Measurements from ENCODE around the gene GALT. TPM values are rescaled to one million over a fixed set of nuclear protein-coding genes. Genes with fewer than 3 reads are reported as not detected.

GALT gene
- total and polyA plus RNA-seq, 2 of the 13 experiments (the other 11 are each of a cell fraction or from before 2014, with no cell fraction given), result 40.4 to 46.3 TPM

- TF ChIP-seq ZNF281 (CRISPR knock-in tag; IDR thresholded peaks at IDR 0.05; ENCODE audit: borderline replicate concordance) (0 out of 2 replicates have a peak, but pooled peaks have one; percentile 23), FOSL1 (CRISPR knock-in tag; IDR thresholded peaks at IDR 0.05; ENCODE audit: borderline replicate concordance) (no peak), GFI1 (CRISPR knock-in tag; IDR thresholded peaks at IDR 0.05; ENCODE audit: borderline replicate concordance) (no peak), ZFP36 (IDR thresholded peaks at IDR 0.05; ENCODE audit: borderline replicate concordance, low read depth, low read length, partially characterized antibody) (no peak), ERF (CRISPR knock-in tag; IDR thresholded peaks at IDR 0.05) (peak; percentile 78), ZNF703 (CRISPR knock-in tag; IDR thresholded peaks at IDR 0.05; ENCODE audit: borderline replicate concordance) (no peak), ELF1 (CRISPR knock-in tag; IDR thresholded peaks at IDR 0.05) (peak; percentile 76), PRDM4 (CRISPR knock-in tag; IDR thresholded peaks at IDR 0.05; ENCODE audit: borderline replicate concordance) (no peak), TOPORS (CRISPR knock-in tag; IDR thresholded peaks at IDR 0.05) (peak; percentile 75; the same call in 1 of the 2 replicates), DR1 (CRISPR knock-in tag; IDR thresholded peaks at IDR 0.05) (no peak; the same call in 1 of the 2 replicates), ZBTB46 (CRISPR knock-in tag; IDR thresholded peaks at IDR 0.05; ENCODE audit: borderline replicate concordance) (no peak), ZSCAN5A (CRISPR knock-in tag; IDR thresholded peaks at IDR 0.05; ENCODE audit: borderline replicate concordance) (no peak; the same call in 1 of the 2 replicates), MLLT10 (CRISPR knock-in tag; IDR thresholded peaks at IDR 0.05) (no peak), WIZ (CRISPR knock-in tag; IDR thresholded peaks at IDR 0.05) (no peak), HNF4A (CRISPR knock-in tag; IDR thresholded peaks at IDR 0.05) (peak; percentile 84), ZNF12 (CRISPR knock-in tag; IDR thresholded peaks at IDR 0.05) (no peak), ZNF460 (CRISPR knock-in tag; IDR thresholded peaks at IDR 0.05; ENCODE audit: borderline replicate concordance) (no peak), ZNF441 (CRISPR knock-in tag; IDR thresholded peaks at IDR 0.05; ENCODE audit: borderline replicate concordance) (no peak; the same call in 1 of the 2 replicates), ZBTB1 (CRISPR knock-in tag; IDR thresholded peaks at IDR 0.05; ENCODE audit: borderline replicate concordance) (no peak), DBP (CRISPR knock-in tag; IDR thresholded peaks at IDR 0.05; ENCODE audit: not compliant biosample characterization) (no peak)
These were observed 5.6 kb downstream of the GALT start, which contains the start of gene IL11RA (continued) for GRCh38 chr9:34651876-34652601.

Data from HepG2 (cell line).